Immature natural killer cell (primary cell): ENCODE data around the gene ANAPC4. TPM values are rescaled to one million over a fixed set of nuclear protein-coding genes. Genes with fewer than 3 reads are reported as not detected.

ENCODE experiments used
- DNase-seq, 3 donors: peaks; one replicate each; pipeline ENCODE4 v3.0.0; 2022; ENCODE audit warnings: mixed read lengths in 1 of 3
- H3K27ac Mint-ChIP-seq, 6 donors: one replicate each; pipeline ENCODE4 v1.8.0; 2020; ENCODE audit warnings: mixed read lengths in 6 of 6, mild to moderate bottlenecking in 5 of 6, inconsistent platforms in 4 of 6, moderate library complexity in 3 of 6
- H3K27me3 Mint-ChIP-seq, 3 donors: one replicate each; pipeline ENCODE4 v1.8.0; 2020 to 2021; ENCODE audit warnings: low read depth in 3 of 3, mild to moderate bottlenecking in 3 of 3, mixed read lengths in 3 of 3, moderate library complexity in 3 of 3, inconsistent platforms in 1 of 3
- H3K36me3 Mint-ChIP-seq, 3 donors: one replicate each; pipeline ENCODE4 v1.8.0; 2020; ENCODE audit warnings: mixed read lengths in 3 of 3, inconsistent platforms in 2 of 3, mild to moderate bottlenecking in 2 of 3
- H3K4me1 Mint-ChIP-seq, 2 donors: one replicate each; pipeline ENCODE4 v1.8.0; 2020; ENCODE audit warnings: inconsistent platforms in 2 of 2, mild to moderate bottlenecking in 2 of 2, mixed read lengths in 2 of 2, moderate library complexity in 1 of 2
- H3K4me3 Mint-ChIP-seq, 5 donors: one replicate each; pipeline ENCODE4 v1.8.0; 2020; ENCODE audit warnings: mild to moderate bottlenecking in 5 of 5, mixed read lengths in 5 of 5, inconsistent platforms in 3 of 5, moderate library complexity in 3 of 5
- H3K9me3 Mint-ChIP-seq, 6 donors: one replicate each; pipeline ENCODE4 v1.8.0; 2020; ENCODE audit warnings: mild to moderate bottlenecking in 6 of 6, mixed read lengths in 6 of 6, inconsistent platforms in 4 of 6, moderate library complexity in 3 of 6
- polyA plus RNA-seq, 3 donors: library from polyadenylated mRNA; unstranded; fragments of 300-500 nt; fragmentation: Illumina TruSeq; gene quantifications; one replicate each; pipeline ENCODE4 v1.2.3, GENCODE V29; 2021

The ANAPC4 gene
- polyA plus RNA-seq, 3 donors from 2014 or later, result 13.3 to 25.7 (median 18.6) TPM

DNA sequence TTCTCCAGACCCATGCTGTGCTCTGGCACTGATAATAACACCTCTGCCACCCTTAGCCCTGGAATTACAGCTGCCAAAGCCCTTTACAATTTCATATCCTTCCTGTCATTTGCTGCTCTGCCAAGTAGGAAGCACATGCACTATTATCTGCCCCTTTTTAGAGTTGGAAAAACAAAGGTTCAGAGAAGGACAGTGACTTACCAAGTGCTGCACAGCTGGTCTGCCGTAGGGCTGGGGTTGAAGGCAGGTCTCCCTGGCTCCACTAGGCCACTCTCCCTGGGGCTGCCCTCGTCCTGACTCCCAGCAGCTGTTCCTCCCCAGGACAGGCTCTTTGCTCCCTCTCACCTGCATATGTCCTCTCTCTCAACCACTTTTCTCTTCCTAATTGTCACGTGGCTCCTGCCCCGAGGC lies 73.4 kb downstream of the ANAPC4 start:
- Mint-ChIP-seq H3K9me3 (no peaks in the 10 kb centered on the region), H3K36me3 (no peaks in the 10 kb centered on the region), H3K4me3 (no peak overlapping the region), H3K27ac (no peak overlapping the region), H3K27me3 (peaks cover 0 to 5% (median 4%) of the 10 kb centered on the region in 3 donors), H3K4me1 (no peaks in the 10 kb centered on the region)
- DNase-seq, result no peak

DNA sequence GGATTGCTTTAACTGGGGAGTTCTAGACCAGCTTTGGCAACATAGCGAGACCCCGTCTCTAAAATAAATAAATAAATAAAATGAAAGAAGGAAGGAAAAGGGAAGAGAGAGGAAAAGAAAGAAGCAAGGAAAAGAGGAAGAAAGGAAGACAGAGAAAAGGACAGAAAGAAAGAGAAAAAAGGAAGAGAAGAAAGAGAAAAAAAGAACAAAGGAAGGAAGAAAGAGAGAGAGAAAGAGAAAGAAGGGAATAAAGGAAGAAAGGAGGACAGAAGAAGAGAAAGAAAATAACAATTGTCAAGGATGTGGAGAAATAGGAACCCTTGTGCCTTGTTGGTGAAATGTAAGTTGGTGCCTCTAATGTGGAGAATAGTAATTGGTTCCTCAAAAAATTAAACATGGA lies 74.6 kb downstream of the ANAPC4 start:
- Mint-ChIP-seq H3K27ac (no peak overlapping the region), H3K27me3 (peaks cover 0 to 5% (median 4%) of the 10 kb centered on the region in 3 donors), H3K36me3 (no peaks in the 10 kb centered on the region), H3K9me3 (no peaks in the 10 kb centered on the region), H3K4me1 (no peaks in the 10 kb centered on the region), H3K4me3 (no peak overlapping the region)
- DNase-seq, result no peak

DNA sequence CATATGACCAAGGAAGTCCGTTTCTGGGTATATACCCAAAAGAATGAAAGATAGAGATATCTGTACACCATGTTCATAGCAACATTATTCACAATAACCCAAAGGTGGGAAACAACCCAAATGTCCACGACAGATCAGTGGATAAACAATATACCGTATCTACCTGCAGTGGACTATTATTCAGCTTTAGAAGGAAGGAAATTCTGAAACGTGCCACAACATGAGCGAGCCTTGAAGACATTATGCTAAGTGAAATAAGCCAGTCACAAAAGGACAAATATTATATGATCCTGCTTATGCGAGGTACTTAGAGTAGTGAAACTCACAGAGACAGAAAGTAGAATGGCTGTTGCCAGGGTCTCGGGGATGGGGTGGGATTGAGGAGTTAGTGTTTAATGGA lies 75.0 kb downstream of the ANAPC4 start:
- Mint-ChIP-seq H3K4me1 (no peaks in the 10 kb centered on the region), H3K36me3 (no peaks in the 10 kb centered on the region), H3K27ac (no peak overlapping the region), H3K4me3 (no peak overlapping the region), H3K27me3 (peaks cover 0 to 5% (median 4%) of the 10 kb centered on the region in 3 donors), H3K9me3 (no peaks in the 10 kb centered on the region)
- DNase-seq, result no peak

DNA sequence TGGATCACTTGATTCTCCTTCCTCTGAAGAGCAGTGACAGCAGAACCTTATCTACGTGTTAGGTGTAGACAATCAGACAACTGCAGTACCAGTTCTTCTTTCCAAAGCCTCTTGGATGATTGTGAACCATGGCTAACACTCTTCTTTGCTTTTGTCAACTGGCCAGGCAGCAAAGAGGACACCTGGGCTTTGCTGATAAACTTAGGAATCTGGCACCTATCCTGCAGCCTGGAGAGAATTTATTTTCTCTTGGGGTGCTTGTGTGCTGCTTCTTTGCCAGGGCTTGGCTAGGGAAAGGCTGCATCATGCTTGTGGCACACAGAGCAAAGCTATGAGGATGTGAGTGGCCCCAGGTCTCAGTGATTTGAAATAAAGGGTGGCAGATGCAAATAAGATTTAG lies 77.4 kb downstream of the ANAPC4 start:
- DNase-seq, result no peak
- no peak overlapping the region for H3K4me3 Mint-ChIP-seq
- no peak overlapping the region for H3K27ac Mint-ChIP-seq
- peaks cover 0 to 5% (median 4%) of the 10 kb centered on the region in 3 donors for H3K27me3 Mint-ChIP-seq
- no peaks in the 10 kb centered on the region for H3K36me3 Mint-ChIP-seq
- H3K4me1 Mint-ChIP-seq, result no peaks in the 10 kb centered on the region
- no peaks in the 10 kb centered on the region for H3K9me3 Mint-ChIP-seq

DNA sequence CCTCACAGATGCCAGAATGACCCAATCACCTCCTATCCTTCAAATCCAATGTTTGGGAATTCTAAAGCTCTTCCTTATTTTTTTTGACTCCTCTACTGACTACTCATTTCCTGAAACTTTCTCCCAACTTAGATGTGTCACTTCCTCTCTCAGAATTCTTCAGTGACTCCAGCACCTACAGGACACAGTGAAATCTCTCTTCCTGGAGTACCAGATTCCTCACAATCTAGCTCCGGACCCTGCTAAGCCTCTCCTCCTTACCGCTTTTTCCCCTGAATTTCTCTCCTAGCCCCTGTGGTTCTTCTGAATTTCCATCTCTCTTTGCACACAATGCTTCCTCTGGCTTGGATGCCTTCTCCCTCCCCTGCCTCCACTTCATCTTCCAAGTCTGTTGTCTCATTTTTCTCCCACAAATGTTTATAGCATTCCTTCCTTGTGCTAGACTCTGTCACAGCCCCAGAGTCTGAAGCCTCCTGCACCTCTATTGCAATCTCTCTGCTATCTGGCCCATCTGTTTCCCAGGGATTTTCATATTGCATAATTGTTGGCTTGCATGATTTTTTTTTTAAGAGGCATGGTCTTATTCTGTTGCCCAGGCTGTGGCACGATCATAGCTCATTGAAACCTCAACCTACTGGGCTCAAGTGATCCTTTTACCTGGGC lies 80.1 kb downstream of the ANAPC4 start:
- H3K4me3 Mint-ChIP-seq, result no peak overlapping the region
- DNase-seq, result no peak
- H3K36me3 Mint-ChIP-seq, result no peaks in the 10 kb centered on the region
- no peaks in the 10 kb centered on the region for H3K9me3 Mint-ChIP-seq
- no peaks in the 10 kb centered on the region for H3K4me1 Mint-ChIP-seq
- no peak overlapping the region for H3K27ac Mint-ChIP-seq
- H3K27me3 Mint-ChIP-seq, result peaks cover 0 to 5% (median 4%) of the 10 kb centered on the region in 3 donors

DNA sequence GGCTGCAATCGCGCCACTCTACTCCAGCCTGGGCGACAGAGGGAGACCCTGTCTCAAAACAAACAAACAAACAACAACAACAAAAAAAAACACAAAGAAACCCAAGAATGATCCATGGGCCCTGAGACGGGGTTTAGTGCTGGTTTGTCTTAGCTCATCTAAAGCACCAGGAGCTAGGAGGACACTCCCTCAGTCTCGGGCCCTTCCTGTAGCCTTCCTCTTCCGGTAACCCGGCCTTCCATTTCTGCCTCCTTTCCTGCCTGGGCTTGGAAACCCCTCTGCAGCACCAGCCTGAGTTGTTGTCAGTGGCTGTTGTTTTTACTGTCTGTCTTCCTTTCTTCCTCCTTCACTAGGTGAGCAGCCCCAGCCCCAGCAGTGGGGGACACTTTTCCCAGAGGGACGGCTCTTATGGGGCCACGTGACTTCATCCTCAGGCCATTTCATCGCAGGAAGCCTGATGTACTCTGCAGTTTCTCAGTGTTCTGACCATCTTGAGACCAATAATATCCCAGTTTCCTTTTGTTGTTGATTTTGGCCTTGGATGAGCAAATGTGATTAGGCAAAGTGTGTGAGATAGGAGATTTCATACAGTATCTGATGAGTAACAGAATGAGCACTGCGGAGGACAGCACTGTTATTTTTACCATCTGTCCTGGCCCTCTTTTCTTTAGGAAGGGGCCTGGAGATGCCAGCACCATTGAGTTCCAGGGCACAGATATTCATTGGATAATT lies 90.1 kb downstream of the ANAPC4 start:
- DNase-seq, result no peak
- peaks cover 0 to 12% (median 4%) of the 10 kb centered on the region in 6 donors for H3K9me3 Mint-ChIP-seq
- no peak overlapping the region for H3K27ac Mint-ChIP-seq
- H3K27me3 Mint-ChIP-seq, result peaks cover 0 to 5% (median 4%) of the 10 kb centered on the region in 3 donors
- H3K4me1 Mint-ChIP-seq, result no peaks in the 10 kb centered on the region
- H3K4me3 Mint-ChIP-seq, result no peak overlapping the region
- H3K36me3 Mint-ChIP-seq, result peaks cover 0 to 9% (median 5%) of the 10 kb centered on the region in 3 donors

DNA sequence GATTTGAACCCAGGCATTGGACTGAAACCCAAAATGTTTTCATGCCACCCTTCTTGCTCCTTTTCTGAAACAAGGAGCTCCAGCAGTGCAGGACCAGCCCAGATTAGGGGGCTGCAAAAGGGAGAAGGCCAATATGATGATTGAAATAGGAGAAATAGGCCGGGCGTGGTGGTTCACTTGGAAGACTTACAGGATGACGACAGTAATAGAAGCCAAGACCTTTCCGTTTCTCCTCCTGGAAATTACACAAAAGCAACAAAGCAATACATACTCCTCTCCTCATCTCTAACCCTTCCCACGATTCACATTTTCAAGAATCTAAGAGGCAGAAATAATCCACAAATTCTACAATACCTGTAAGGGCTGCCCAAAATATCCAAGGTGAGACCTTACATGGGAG lies 90.8 kb downstream of the ANAPC4 start:
- peaks cover 0 to 13% (median 4%) of the 10 kb centered on the region in 6 donors for H3K9me3 Mint-ChIP-seq
- H3K27ac Mint-ChIP-seq, result no peak overlapping the region

More for the DNA sequence above, 90.8 kb downstream of the ANAPC4 start:
- no peak for DNase-seq
- Mint-ChIP-seq H3K4me3 (no peak overlapping the region), H3K36me3 (peaks cover 0 to 9% (median 5%) of the 10 kb centered on the region in 3 donors), H3K27me3 (peaks cover 0 to 5% (median 4%) of the 10 kb centered on the region in 3 donors), H3K4me1 (no peaks in the 10 kb centered on the region)

Other genes with a start within 250 kb of the ANAPC4 start
- gene SEPSECS, start 216.8 kb upstream of the ANAPC4 start, polyA plus RNA-seq, result 1 to 10 TPM; 2.1 to 6.0 (median 4.6) TPM
- gene PI4K2B, start 143.2 kb upstream of the ANAPC4 start, polyA plus RNA-seq, result 10 to 100 TPM in 1 of 3 donors, 1 to 10 TPM in 2; 9.2 to 10.3 (median 9.8) TPM
- gene ZCCHC4, start 64.5 kb upstream of the ANAPC4 start, polyA plus RNA-seq, result 1 to 10 TPM; 3.8 to 9.2 (median 4.6) TPM